ENCODE results near the gene CEP104. TPM values are rescaled to one million over a fixed set of nuclear protein-coding genes. Genes with fewer than 3 reads are reported as not detected.

The CEP104 gene
- total and polyA plus RNA-seq, 7 experiments from 2014 or later: 12.7 to 68.0 (median 44.5) TPM

GRCh38 chr1:3876716-3877115, 19.7 kb upstream of the CEP104 start:
- Histone ChIP-seq H3K27me3 (ENCODE audit: control insufficient read depth in 2 of 2, insufficient read depth in 2 of 2, low read length in 2 of 2) (no peaks in the 10 kb centered on the region), H3K27ac (ENCODE audit: low read depth, low read length) (no peak overlapping the region), H3K36me3 (ENCODE audit: control insufficient read depth in 2 of 3, insufficient read depth in 3 of 3, low read length in 3 of 3) (peaks cover 6 to 83% (median 8%) of the 10 kb centered on the region in 3 experiments), H3K9me3 (ENCODE audit: control insufficient read depth in 2 of 3, low read length in 3 of 3) (peaks cover 0 to 5% (median 0%) of the 10 kb centered on the region in 3 experiments), H3K4me3 (ENCODE audit: low read length) (no peak overlapping the region), H3K4me1 (ENCODE audit: control insufficient read depth in 2 of 2, insufficient read depth in 2 of 2, low read length in 2 of 2) (no peaks in the 10 kb centered on the region)
- intact Hi-C loops (cut with micrococcal nuclease): no loop called here
- Mint-ChIP-seq H3K4me1 (peaks cover 0 to 6% (median 0%) of the 10 kb centered on the region in 7 donors), H3K9me3 (peaks cover 0 to 13% (median 0%) of the 10 kb centered on the region in 11 donors), H3K4me3 (no peak overlapping the region), H3K27ac (no peak overlapping the region), H3K36me3 (peaks cover 10 to 62% (median 39%) of the 10 kb centered on the region in 5 donors), H3K27me3 (no peaks in the 10 kb centered on the region)
- ChIA-PET CTCF (no interaction called here), POLR2A (interaction anchor here (1.1 kb wide), 1 partner anchor 12 kb away, joined by 3 read pairs; no protein-coding TSS in a partner anchor)
- no peak for DNase-seq
- ATAC-seq: no peak

- Histone ChIP-seq H3K4me3 (ENCODE audit: low read length) (no peak overlapping the region), H3K27me3 (ENCODE audit: control insufficient read depth in 2 of 2, insufficient read depth in 2 of 2, low read length in 2 of 2) (no peaks in the 10 kb centered on the region), H3K36me3 (ENCODE audit: control insufficient read depth in 2 of 3, insufficient read depth in 3 of 3, low read length in 3 of 3) (peaks cover 6 to 88% (median 9%) of the 10 kb centered on the region in 3 experiments), H3K4me1 (ENCODE audit: control insufficient read depth in 2 of 2, insufficient read depth in 2 of 2, low read length in 2 of 2) (no peaks in the 10 kb centered on the region), H3K27ac (ENCODE audit: low read depth, low read length) (no peak overlapping the region), H3K9me3 (ENCODE audit: control insufficient read depth in 2 of 3, low read length in 3 of 3) (peaks cover 0 to 5% (median 0%) of the 10 kb centered on the region in 3 experiments)
- ChIA-PET POLR2A (no interaction called here), CTCF (no interaction called here)
- Mint-ChIP-seq H3K27me3 (no peaks in the 10 kb centered on the region), H3K27ac (no peak overlapping the region), H3K4me3 (no peak overlapping the region), H3K9me3 (peaks cover 0 to 11% (median 0%) of the 10 kb centered on the region in 11 donors), H3K36me3 (peaks cover 10 to 65% (median 39%) of the 10 kb centered on the region in 5 donors), H3K4me1 (peaks cover 0 to 5% (median 0%) of the 10 kb centered on the region in 7 donors)
- intact Hi-C loops (cut with micrococcal nuclease): no loop called here
- DNase-seq (no peak), ATAC-seq (no peak)
Measured at GRCh38 chr1:3874736-3875135, 17.7 kb upstream of the CEP104 start.

- H3K36me3 ChIP-seq (ENCODE audit: control insufficient read depth in 2 of 3, insufficient read depth in 3 of 3, low read length in 3 of 3): peaks cover 0 to 90% (median 12%) of the 10 kb centered on the region in 3 experiments
- no peaks in the 10 kb centered on the region for H3K9me3 ChIP-seq (ENCODE audit: control insufficient read depth in 2 of 3, low read length in 3 of 3)
- ChIA-PET CTCF (no interaction called here), POLR2A (no interaction called here)
- peaks cover 0 to 6% (median 0%) of the 10 kb centered on the region in 11 donors for H3K9me3 Mint-ChIP-seq
- no peaks in the 10 kb centered on the region for H3K27me3 ChIP-seq (ENCODE audit: control insufficient read depth in 2 of 2, insufficient read depth in 2 of 2, low read length in 2 of 2)
- H3K27ac ChIP-seq (ENCODE audit: low read depth, low read length): no peak overlapping the region
- H3K4me1 Mint-ChIP-seq: peaks cover 0 to 5% (median 0%) of the 10 kb centered on the region in 7 donors
- H3K4me3 Mint-ChIP-seq: no peak overlapping the region
- no peak overlapping the region for H3K4me3 ChIP-seq (ENCODE audit: low read length)
- no peaks in the 10 kb centered on the region for H3K27me3 Mint-ChIP-seq
- no peak overlapping the region for H3K27ac Mint-ChIP-seq
- no peaks in the 10 kb centered on the region for H3K4me1 ChIP-seq (ENCODE audit: control insufficient read depth in 2 of 2, insufficient read depth in 2 of 2, low read length in 2 of 2)
- intact Hi-C loops (cut with micrococcal nuclease): no loop called here
- peaks cover 0 to 56% (median 32%) of the 10 kb centered on the region in 5 donors for H3K36me3 Mint-ChIP-seq
- DNase-seq (no peak), ATAC-seq (no peak)
Measured at GRCh38 chr1:3872546-3872945, 15.5 kb upstream of the CEP104 start.

- H3K27ac ChIP-seq (ENCODE audit: low read depth, low read length): no peak overlapping the region
- Mint-ChIP-seq H3K4me3 (no peak overlapping the region), H3K27ac (no peak overlapping the region), H3K36me3 (peaks cover 4 to 54% (median 25%) of the 10 kb centered on the region in 5 donors), H3K27me3 (no peaks in the 10 kb centered on the region), H3K9me3 (peaks cover 0 to 6% (median 0%) of the 10 kb centered on the region in 11 donors), H3K4me1 (peaks cover 0 to 5% (median 0%) of the 10 kb centered on the region in 7 donors)
- no peaks in the 10 kb centered on the region for H3K9me3 ChIP-seq (ENCODE audit: control insufficient read depth in 2 of 3, low read length in 3 of 3)
- CTCF ChIA-PET: no interaction called here
- POLR2A ChIA-PET: no interaction called here
- H3K27me3 ChIP-seq (ENCODE audit: control insufficient read depth in 2 of 2, insufficient read depth in 2 of 2, low read length in 2 of 2): no peaks in the 10 kb centered on the region
- intact Hi-C loops (cut with micrococcal nuclease): no loop called here
- ATAC-seq: no peak
- H3K36me3 ChIP-seq (ENCODE audit: control insufficient read depth in 2 of 3, insufficient read depth in 3 of 3, low read length in 3 of 3): peaks cover 0 to 87% (median 12%) of the 10 kb centered on the region in 3 experiments
- no peaks in the 10 kb centered on the region for H3K4me1 ChIP-seq (ENCODE audit: control insufficient read depth in 2 of 2, insufficient read depth in 2 of 2, low read length in 2 of 2)
- no peak for DNase-seq
- H3K4me3 ChIP-seq (ENCODE audit: low read length): no peak overlapping the region
Measured at GRCh38 chr1:3871451-3871805, 14.4 kb upstream of the CEP104 start.

- ChIA-PET CTCF (no interaction called here), POLR2A (no interaction called here)
- Mint-ChIP-seq H3K27ac (no peak overlapping the region), H3K4me3 (no peak overlapping the region), H3K9me3 (peaks cover 0 to 6% (median 0%) of the 10 kb centered on the region in 11 donors), H3K27me3 (no peaks in the 10 kb centered on the region), H3K4me1 (peaks cover 0 to 9% (median 2%) of the 10 kb centered on the region in 7 donors), H3K36me3 (peaks cover 4 to 40% (median 13%) of the 10 kb centered on the region in 5 donors)
- Histone ChIP-seq H3K27ac (ENCODE audit: low read depth, low read length) (no peak overlapping the region), H3K4me1 (ENCODE audit: control insufficient read depth in 2 of 2, insufficient read depth in 2 of 2, low read length in 2 of 2) (no peaks in the 10 kb centered on the region), H3K4me3 (ENCODE audit: low read length) (no peak overlapping the region), H3K9me3 (ENCODE audit: control insufficient read depth in 2 of 3, low read length in 3 of 3) (no peaks in the 10 kb centered on the region), H3K36me3 (ENCODE audit: control insufficient read depth in 2 of 3, insufficient read depth in 3 of 3, low read length in 3 of 3) (peaks cover 0 to 76% (median 12%) of the 10 kb centered on the region in 3 experiments), H3K27me3 (ENCODE audit: control insufficient read depth in 2 of 2, insufficient read depth in 2 of 2, low read length in 2 of 2) (no peaks in the 10 kb centered on the region)
- intact Hi-C loops (cut with micrococcal nuclease): no loop called here
- ATAC-seq (no peak), DNase-seq (no peak)
Measured at GRCh38 chr1:3869751-3870301, 12.8 kb upstream of the CEP104 start.

- no peaks in the 10 kb centered on the region for H3K4me1 ChIP-seq (ENCODE audit: control insufficient read depth in 2 of 2, insufficient read depth in 2 of 2, low read length in 2 of 2)
- Mint-ChIP-seq H3K9me3 (peaks cover 0 to 6% (median 0%) of the 10 kb centered on the region in 11 donors), H3K4me1 (peaks cover 0 to 11% (median 3%) of the 10 kb centered on the region in 7 donors), H3K36me3 (peaks cover 4 to 35% (median 13%) of the 10 kb centered on the region in 5 donors), H3K27ac (peak overlapping the region in 2 of 9 donors; percentile 13 to 18), H3K27me3 (no peaks in the 10 kb centered on the region), H3K4me3 (no peak overlapping the region)
- peak; percentile 57 for ATAC-seq
- H3K27me3 ChIP-seq (ENCODE audit: control insufficient read depth in 2 of 2, insufficient read depth in 2 of 2, low read length in 2 of 2): no peaks in the 10 kb centered on the region
- H3K9me3 ChIP-seq (ENCODE audit: control insufficient read depth in 2 of 3, low read length in 3 of 3): no peaks in the 10 kb centered on the region
- intact Hi-C loops (cut with micrococcal nuclease): no loop called here
- no peak for DNase-seq
- H3K27ac ChIP-seq (ENCODE audit: low read depth, low read length): no peak overlapping the region
- H3K4me3 ChIP-seq (ENCODE audit: low read length): no peak overlapping the region
- ChIA-PET POLR2A (no interaction called here), CTCF (no interaction called here)
- H3K36me3 ChIP-seq (ENCODE audit: control insufficient read depth in 2 of 3, insufficient read depth in 3 of 3, low read length in 3 of 3): peaks cover 0 to 68% (median 13%) of the 10 kb centered on the region in 3 experiments
Measured at GRCh38 chr1:3868464-3869006, 11.5 kb upstream of the CEP104 start.
